ENCODE results near the gene TAS2R30. TPM values are rescaled to one million over a fixed set of nuclear protein-coding genes. Genes with fewer than 3 reads are reported as not detected.

The TAS2R30 gene
- total and polyA plus RNA-seq, 9 of the 15 experiments (the other 6 are each of a cell fraction or from before 2014, with no cell fraction given), result 0.11 to 4.0 (median 0.99) TPM; not detected in 3

DNA sequence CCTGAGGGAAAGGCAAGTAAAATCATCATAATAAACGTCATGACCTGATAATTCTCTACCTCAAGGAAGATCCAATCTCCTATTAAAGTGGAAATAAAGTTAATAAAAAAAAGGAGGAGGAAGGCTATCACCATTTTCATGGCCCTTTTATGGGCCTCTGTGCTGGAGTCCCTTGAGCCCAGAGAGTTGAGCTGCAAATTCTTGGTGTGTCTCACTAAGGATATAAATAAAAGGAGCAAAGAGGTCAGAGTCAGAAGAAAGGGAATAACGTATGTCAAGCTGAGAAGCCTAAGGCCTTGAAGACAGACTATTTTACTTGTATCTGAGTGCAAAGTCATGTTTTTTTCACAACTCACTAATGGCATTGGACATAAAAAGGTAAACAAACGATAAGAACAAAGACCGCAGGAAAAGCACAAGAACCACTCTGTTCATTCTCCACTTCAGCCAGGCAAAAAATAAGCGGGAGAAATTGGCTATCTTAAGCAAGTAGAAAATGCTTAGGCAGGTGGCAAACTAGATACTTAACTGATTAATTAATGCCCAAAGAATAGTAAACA lies 24.5 kb upstream of the TAS2R30 start:
- H3K27ac ChIP-seq (ENCODE audit: extremely low read depth, low read depth, low read length), result peak overlapping the region; percentile 58; the same call in 2 of the 3 replicates
- H3K9me3 ChIP-seq (replicated peaks; ENCODE audit: control insufficient read depth, insufficient read depth, low read depth, low read length), result no peaks in the 10 kb centered on the region; the same call in 1 of the 2 replicates
- H3K4me1 ChIP-seq (replicated peaks in 1 of 2; ENCODE audit: control insufficient read depth in 2 of 2, insufficient read depth in 2 of 2, low read length in 2 of 2), result peaks cover 0 to 5% of the 10 kb centered on the region in 2 experiments; a peak in 2 of 5 replicates
- H3K27me3 ChIP-seq (ENCODE audit: control insufficient read depth in 2 of 2, insufficient read depth in 2 of 2, low read length in 2 of 2), result no peaks in the 10 kb centered on the region
- CTCF ChIA-PET (ENCODE audit: low intra/inter-chr PET ratio), result no interaction called here
- WGBS (ENCODE audit: insufficient coverage, low coverage, missing lambda C conversion rate), result 12% methylated on average over 5 of the region's 5 CpGs
- no peaks in the 10 kb centered on the region for H3K9me1 ChIP-seq (ENCODE audit: control insufficient read depth, insufficient read depth, low read length)
- H3K36me3 ChIP-seq (ENCODE audit: control insufficient read depth, insufficient read depth, low read length), result peaks cover 27% of the 10 kb centered on the region; the same call in 2 of the 3 replicates
- H2AFZ ChIP-seq (ENCODE audit: low read depth, low read length), result no peak overlapping the region
- intact Hi-C loops (cut with micrococcal nuclease), result no loop called here
- DNase-seq (ENCODE audit: extremely low read depth in 1 of 4, low spot score in 3 of 4) (peak in 2 of 4 experiments; percentile 11 to 13), ATAC-seq (peak; percentile 61), FAIRE-seq (peak; percentile 58)
- no peaks in the 10 kb centered on the region for H4K20me1 ChIP-seq (replicated peaks; ENCODE audit: control insufficient read depth, insufficient read depth, low read length)
- POLR2A ChIA-PET, result interaction anchor here (0.6 to 2.8 kb wide), 3 partner anchors 10 to 361 kb away, joined by 3 to 13 read pairs (median 12); partner anchors contain the start of gene SMIM10L1
- BruUV-seq (replicated peaks), result no TSS peak
- H3K4me3 ChIP-seq, result no peak overlapping the region
- in situ Hi-C loops (cut with MboI), result no loop called here
- H3K4me2 ChIP-seq (ENCODE audit: insufficient read depth, low read length), result peak overlapping the region; percentile 41
- 0 out of 4 replicates have a peak overlapping the region, but pooled peaks of 1 of the 2 experiments have one; percentile 26 for H3K9ac ChIP-seq (ENCODE audit: insufficient read depth in 1 of 2, low read depth in 2 of 2, low read length in 2 of 2)
- H3K79me2 ChIP-seq (ENCODE audit: control insufficient read depth, insufficient read depth, low read length), result peaks cover 97% of the 10 kb centered on the region
- TF ChIP-seq DPF2 (IDR thresholded peaks at IDR 0.05) (peak; percentile 40; the same call in 1 of the 2 replicates), FOS (IDR thresholded peaks at IDR 0.05; ENCODE audit: extremely low read depth, insufficient read length) (no peak), FOXK2 (conservative IDR thresholded peaks at IDR 0.05 in 1 of 2, IDR thresholded peaks at IDR 0.05 in 1 of 2; ENCODE audit: low read depth in 2 of 2) (0 out of 4 replicates have a peak, but pooled peaks of 1 of the 2 experiments have one; percentile 26), CHCHD3 (CRISPR knock-in tag; IDR thresholded peaks at IDR 0.05) (no peak), POLR2A (conservative IDR thresholded peaks at IDR 0.05) (no peak), ZNF583 (CRISPR knock-in tag; IDR thresholded peaks at IDR 0.05) (no peak), ARID1B (IDR thresholded peaks at IDR 0.05) (0 out of 2 replicates have a peak, but pooled peaks have one; percentile 17), ZNF384 (IDR thresholded peaks at IDR 0.05; ENCODE audit: low read depth, low read length) (0 out of 2 replicates have a peak, but pooled peaks have one; percentile 34), NFE2 (IDR thresholded peaks at IDR 0.05; ENCODE audit: low read depth) (0 out of 2 replicates have a peak, but pooled peaks have one; percentile 16), NEUROD1 (IDR thresholded peaks at IDR 0.05; ENCODE audit: borderline replicate concordance, low read depth, low read length, partially characterized antibody) (no peak)
- TF ChIP-seq, protein P1, sequence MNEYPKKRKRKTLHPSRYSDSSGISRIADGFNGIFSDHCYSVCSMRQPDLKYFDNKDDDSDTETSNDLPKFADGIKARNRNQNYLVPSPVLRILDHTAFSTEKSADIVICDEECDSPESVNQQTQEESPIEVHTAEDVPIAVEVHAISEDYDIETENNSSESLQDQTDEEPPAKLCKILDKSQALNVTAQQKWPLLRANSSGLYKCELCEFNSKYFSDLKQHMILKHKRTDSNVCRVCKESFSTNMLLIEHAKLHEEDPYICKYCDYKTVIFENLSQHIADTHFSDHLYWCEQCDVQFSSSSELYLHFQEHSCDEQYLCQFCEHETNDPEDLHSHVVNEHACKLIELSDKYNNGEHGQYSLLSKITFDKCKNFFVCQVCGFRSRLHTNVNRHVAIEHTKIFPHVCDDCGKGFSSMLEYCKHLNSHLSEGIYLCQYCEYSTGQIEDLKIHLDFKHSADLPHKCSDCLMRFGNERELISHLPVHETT (CRISPR knock-in tag; conservative IDR thresholded peaks at IDR 0.05 in 1 of 2, IDR thresholded peaks at IDR 0.05 in 1 of 2), result no peak
- TF ChIP-seq, protein P2, sequence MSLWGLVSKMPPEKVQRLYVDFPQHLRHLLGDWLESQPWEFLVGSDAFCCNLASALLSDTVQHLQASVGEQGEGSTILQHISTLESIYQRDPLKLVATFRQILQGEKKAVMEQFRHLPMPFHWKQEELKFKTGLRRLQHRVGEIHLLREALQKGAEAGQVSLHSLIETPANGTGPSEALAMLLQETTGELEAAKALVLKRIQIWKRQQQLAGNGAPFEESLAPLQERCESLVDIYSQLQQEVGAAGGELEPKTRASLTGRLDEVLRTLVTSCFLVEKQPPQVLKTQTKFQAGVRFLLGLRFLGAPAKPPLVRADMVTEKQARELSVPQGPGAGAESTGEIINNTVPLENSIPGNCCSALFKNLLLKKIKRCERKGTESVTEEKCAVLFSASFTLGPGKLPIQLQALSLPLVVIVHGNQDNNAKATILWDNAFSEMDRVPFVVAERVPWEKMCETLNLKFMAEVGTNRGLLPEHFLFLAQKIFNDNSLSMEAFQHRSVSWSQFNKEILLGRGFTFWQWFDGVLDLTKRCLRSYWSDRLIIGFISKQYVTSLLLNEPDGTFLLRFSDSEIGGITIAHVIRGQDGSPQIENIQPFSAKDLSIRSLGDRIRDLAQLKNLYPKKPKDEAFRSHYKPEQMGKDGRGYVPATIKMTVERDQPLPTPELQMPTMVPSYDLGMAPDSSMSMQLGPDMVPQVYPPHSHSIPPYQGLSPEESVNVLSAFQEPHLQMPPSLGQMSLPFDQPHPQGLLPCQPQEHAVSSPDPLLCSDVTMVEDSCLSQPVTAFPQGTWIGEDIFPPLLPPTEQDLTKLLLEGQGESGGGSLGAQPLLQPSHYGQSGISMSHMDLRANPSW (CRISPR knock-in tag; IDR thresholded peaks at IDR 0.05), result no peak
- TF ChIP-seq, protein P3, sequence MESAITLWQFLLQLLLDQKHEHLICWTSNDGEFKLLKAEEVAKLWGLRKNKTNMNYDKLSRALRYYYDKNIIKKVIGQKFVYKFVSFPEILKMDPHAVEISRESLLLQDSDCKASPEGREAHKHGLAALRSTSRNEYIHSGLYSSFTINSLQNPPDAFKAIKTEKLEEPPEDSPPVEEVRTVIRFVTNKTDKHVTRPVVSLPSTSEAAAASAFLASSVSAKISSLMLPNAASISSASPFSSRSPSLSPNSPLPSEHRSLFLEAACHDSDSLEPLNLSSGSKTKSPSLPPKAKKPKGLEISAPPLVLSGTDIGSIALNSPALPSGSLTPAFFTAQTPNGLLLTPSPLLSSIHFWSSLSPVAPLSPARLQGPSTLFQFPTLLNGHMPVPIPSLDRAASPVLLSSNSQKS (CRISPR knock-in tag; IDR thresholded peaks at IDR 0.05), result no peak
- TF ChIP-seq, protein P4, sequence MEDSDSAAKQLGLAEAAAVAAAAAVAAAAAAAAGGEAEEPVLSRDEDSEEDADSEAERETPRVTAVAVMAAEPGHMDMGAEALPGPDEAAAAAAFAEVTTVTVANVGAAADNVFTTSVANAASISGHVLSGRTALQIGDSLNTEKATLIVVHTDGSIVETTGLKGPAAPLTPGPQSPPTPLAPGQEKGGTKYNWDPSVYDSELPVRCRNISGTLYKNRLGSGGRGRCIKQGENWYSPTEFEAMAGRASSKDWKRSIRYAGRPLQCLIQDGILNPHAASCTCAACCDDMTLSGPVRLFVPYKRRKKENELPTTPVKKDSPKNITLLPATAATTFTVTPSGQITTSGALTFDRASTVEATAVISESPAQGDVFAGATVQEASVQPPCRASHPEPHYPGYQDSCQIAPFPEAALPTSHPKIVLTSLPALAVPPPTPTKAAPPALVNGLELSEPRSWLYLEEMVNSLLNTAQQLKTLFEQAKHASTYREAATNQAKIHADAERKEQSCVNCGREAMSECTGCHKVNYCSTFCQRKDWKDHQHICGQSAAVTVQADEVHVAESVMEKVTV (CRISPR knock-in tag; IDR thresholded peaks at IDR 0.05), result no peak
